ENCODE data around the gene SLC16A13. TPM values are rescaled to one million over a fixed set of nuclear protein-coding genes. Genes with fewer than 3 reads are reported as not detected.
"Not testable (repeated sequence)": the region's sequence is repeated elsewhere in the genome, so short reads cannot be mapped to it uniquely, and the experiment has no call there.

SLC16A13 gene
- total and polyA plus RNA-seq, 2 donors (not counting 1 experiment from before 2014, with no cell fraction given): 1.3 to 1.4 TPM

DNA sequence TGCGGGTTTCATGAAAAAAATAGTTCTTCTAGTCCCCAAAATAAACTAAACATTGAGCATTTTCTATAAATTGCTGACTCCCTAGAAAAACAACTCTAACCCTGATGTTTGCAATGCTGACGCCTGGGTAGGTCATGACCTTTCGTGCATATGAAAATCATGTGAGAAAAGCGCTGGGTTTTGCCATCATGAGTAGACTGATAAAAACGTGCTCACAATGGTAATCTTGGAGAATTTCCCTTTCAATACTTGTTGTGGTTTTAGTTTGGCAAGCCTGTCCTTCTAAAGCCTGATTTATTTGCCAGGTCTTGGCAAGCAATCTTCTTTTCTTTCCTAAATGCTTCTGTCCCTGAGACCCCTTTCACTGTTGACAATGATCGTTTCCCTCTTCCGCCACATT lies 48.3 kb downstream of the SLC16A13 start:
- TF ChIP-seq, protein P1, sequence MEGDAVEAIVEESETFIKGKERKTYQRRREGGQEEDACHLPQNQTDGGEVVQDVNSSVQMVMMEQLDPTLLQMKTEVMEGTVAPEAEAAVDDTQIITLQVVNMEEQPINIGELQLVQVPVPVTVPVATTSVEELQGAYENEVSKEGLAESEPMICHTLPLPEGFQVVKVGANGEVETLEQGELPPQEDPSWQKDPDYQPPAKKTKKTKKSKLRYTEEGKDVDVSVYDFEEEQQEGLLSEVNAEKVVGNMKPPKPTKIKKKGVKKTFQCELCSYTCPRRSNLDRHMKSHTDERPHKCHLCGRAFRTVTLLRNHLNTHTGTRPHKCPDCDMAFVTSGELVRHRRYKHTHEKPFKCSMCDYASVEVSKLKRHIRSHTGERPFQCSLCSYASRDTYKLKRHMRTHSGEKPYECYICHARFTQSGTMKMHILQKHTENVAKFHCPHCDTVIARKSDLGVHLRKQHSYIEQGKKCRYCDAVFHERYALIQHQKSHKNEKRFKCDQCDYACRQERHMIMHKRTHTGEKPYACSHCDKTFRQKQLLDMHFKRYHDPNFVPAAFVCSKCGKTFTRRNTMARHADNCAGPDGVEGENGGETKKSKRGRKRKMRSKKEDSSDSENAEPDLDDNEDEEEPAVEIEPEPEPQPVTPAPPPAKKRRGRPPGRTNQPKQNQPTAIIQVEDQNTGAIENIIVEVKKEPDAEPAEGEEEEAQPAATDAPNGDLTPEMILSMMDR (conservative IDR thresholded peaks at IDR 0.05 in 1 of 2, IDR thresholded peaks at IDR 0.05 in 1 of 2; ENCODE audit: low read depth in 1 of 2, low read length in 2 of 2): no peak
- no peak for TF ChIP-seq EZH2 (IDR thresholded peaks at IDR 0.05; ENCODE audit: low read length, missing control alignments)
- H3K4me1 ChIP-seq (ENCODE audit: control insufficient read depth, extremely low read depth, insufficient read depth, low read length): no peaks in the 10 kb centered on the region
- no peak overlapping the region for H3K4me2 ChIP-seq (ENCODE audit: extremely low read depth, insufficient read depth, low read length)
- no peak overlapping the region for H3K9ac ChIP-seq (ENCODE audit: insufficient read depth, low read length)
- no peak overlapping the region for H3K27ac ChIP-seq (ENCODE audit: insufficient read depth, low read length)
- H3K4me3 ChIP-seq (replicated peaks in 1 of 4; ENCODE audit: control extremely low read depth in 1 of 4, insufficient read depth in 1 of 4, low read depth in 3 of 4, low read length in 4 of 4): no peak overlapping the region
- no peaks in the 10 kb centered on the region for H4K20me1 ChIP-seq (ENCODE audit: control insufficient read depth, extremely low read depth, insufficient read depth, low read length)
- DNase-seq (ENCODE audit: low read depth in 2 of 2): peak; percentile 32 to 38
- no peaks in the 10 kb centered on the region for H3K79me2 ChIP-seq (ENCODE audit: control insufficient read depth, insufficient read depth, low read length)
- no peaks in the 10 kb centered on the region for H3K9me3 ChIP-seq (ENCODE audit: control insufficient read depth, insufficient read depth, low read depth, low read length)
- H3K36me3 ChIP-seq (ENCODE audit: control insufficient read depth, insufficient read depth, low read length): no peaks in the 10 kb centered on the region
- H2AFZ ChIP-seq (ENCODE audit: low read length): no peak overlapping the region
- H3K27me3 ChIP-seq (ENCODE audit: control insufficient read depth, insufficient read depth, low read length): no peaks in the 10 kb centered on the region

DNA sequence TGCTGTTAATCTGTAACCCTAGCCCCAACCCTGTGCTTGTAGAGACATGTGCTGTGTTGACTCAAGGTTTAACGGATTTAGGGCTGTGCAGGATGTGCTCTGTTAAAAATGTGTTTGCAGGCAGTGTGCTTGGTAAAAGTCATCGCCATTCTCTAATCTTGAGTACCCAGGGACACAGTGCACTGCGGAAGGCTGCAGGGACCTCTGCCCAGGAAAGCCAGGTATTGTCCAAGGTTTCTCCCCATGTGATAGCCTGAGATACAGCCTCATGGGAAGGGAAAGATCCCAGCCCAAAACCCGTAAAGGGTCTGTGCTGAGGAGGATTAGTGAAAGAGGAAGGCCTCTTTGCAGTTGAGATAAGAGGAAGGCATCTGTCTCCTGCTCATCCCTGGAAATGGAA lies 52.6 kb downstream of the SLC16A13 start:
- not testable (repeated sequence) for H3K4me3 ChIP-seq (replicated peaks in 1 of 4; ENCODE audit: control extremely low read depth in 1 of 4, insufficient read depth in 1 of 4, low read depth in 3 of 4, low read length in 4 of 4); H3K4me1 ChIP-seq (ENCODE audit: control insufficient read depth, extremely low read depth, insufficient read depth, low read length); DNase-seq (ENCODE audit: low read depth in 2 of 2); H3K36me3 ChIP-seq (ENCODE audit: control insufficient read depth, insufficient read depth, low read length); H2AFZ ChIP-seq (ENCODE audit: low read length); H3K9ac ChIP-seq (ENCODE audit: insufficient read depth, low read length); H3K27me3 ChIP-seq (ENCODE audit: control insufficient read depth, insufficient read depth, low read length); H3K4me2 ChIP-seq (ENCODE audit: extremely low read depth, insufficient read depth, low read length); H3K9me3 ChIP-seq (ENCODE audit: control insufficient read depth, insufficient read depth, low read depth, low read length); H4K20me1 ChIP-seq (ENCODE audit: control insufficient read depth, extremely low read depth, insufficient read depth, low read length); H3K27ac ChIP-seq (ENCODE audit: insufficient read depth, low read length); H3K79me2 ChIP-seq (ENCODE audit: control insufficient read depth, insufficient read depth, low read length)

DNA sequence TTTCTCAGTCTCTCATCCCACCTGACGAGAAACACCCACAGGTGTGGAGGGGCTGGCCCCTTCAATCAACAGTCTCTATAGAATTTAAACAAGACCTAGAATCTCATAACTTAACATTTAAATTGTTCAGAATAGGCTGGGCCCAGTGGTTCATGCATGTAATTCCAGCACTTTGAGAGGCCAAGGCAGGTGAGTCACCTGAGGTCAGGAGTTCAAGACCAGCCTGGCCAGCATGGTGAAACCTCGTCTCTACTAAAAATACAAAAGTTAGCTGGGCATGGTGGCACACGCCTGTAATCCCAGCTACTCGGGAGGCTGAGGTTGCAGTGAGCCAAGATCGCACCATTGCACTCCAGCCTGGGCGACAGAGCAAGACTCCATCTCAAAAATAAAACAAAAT lies 53.8 kb downstream of the SLC16A13 start:
- H3K9me3 ChIP-seq (ENCODE audit: control insufficient read depth, insufficient read depth, low read depth, low read length); H3K4me2 ChIP-seq (ENCODE audit: extremely low read depth, insufficient read depth, low read length); H3K79me2 ChIP-seq (ENCODE audit: control insufficient read depth, insufficient read depth, low read length): not testable (repeated sequence)

More for the DNA sequence above, 53.8 kb downstream of the SLC16A13 start:
- DNase-seq (ENCODE audit: low read depth in 2 of 2); H3K4me3 ChIP-seq (replicated peaks in 1 of 4; ENCODE audit: control extremely low read depth in 1 of 4, insufficient read depth in 1 of 4, low read depth in 3 of 4, low read length in 4 of 4); H2AFZ ChIP-seq (ENCODE audit: low read length); H4K20me1 ChIP-seq (ENCODE audit: control insufficient read depth, extremely low read depth, insufficient read depth, low read length); H3K27ac ChIP-seq (ENCODE audit: insufficient read depth, low read length); H3K36me3 ChIP-seq (ENCODE audit: control insufficient read depth, insufficient read depth, low read length); H3K9ac ChIP-seq (ENCODE audit: insufficient read depth, low read length); H3K27me3 ChIP-seq (ENCODE audit: control insufficient read depth, insufficient read depth, low read length); H3K4me1 ChIP-seq (ENCODE audit: control insufficient read depth, extremely low read depth, insufficient read depth, low read length): not testable (repeated sequence)

Other genes with a start within 250 kb of the SLC16A13 start
- not detected in 2 replicates for gene TEKT1, start 204.3 kb upstream of the SLC16A13 start, total RNA-seq
- gene TEKT1, start 204.3 kb upstream of the SLC16A13 start, polyA plus RNA-seq: not detected in 2 replicates
- gene ALOX12, start 40.0 kb upstream of the SLC16A13 start, total RNA-seq: 0.17 and 0.26 TPM in 2 replicates
- 0.02 and 0.06 TPM in 2 replicates for gene ALOX12, start 40.0 kb upstream of the SLC16A13 start, polyA plus RNA-seq
- 27.2 and 64.6 TPM in 2 replicates for gene RNASEK, start 23.4 kb upstream of the SLC16A13 start, total RNA-seq
- 201 and 232 TPM in 2 replicates for gene RNASEK, start 23.4 kb upstream of the SLC16A13 start, polyA plus RNA-seq
- under 0.01 and 0.50 TPM in 2 replicates for gene BCL6B, start 13.0 kb upstream of the SLC16A13 start, total RNA-seq
- gene BCL6B, start 13.0 kb upstream of the SLC16A13 start, polyA plus RNA-seq: 0.02 and 0.07 TPM in 2 replicates
- gene SLC16A11, start 8.1 kb downstream of the SLC16A13 start, total RNA-seq: under 0.01 and 0.17 TPM in 2 replicates
- not detected in 2 replicates for gene SLC16A11, start 8.1 kb downstream of the SLC16A13 start, polyA plus RNA-seq
- gene CLEC10A, start 44.2 kb downstream of the SLC16A13 start, total RNA-seq: not detected in 2 replicates
- gene CLEC10A, start 44.2 kb downstream of the SLC16A13 start, polyA plus RNA-seq: not detected in 2 replicates
- not detected in 2 replicates for gene ASGR2, start 78.8 kb downstream of the SLC16A13 start, total RNA-seq
- not detected in 2 replicates for gene ASGR2, start 78.8 kb downstream of the SLC16A13 start, polyA plus RNA-seq
- 0.66 and 0.77 TPM in 2 replicates for gene ASGR1, start 143.4 kb downstream of the SLC16A13 start, total RNA-seq
- gene ASGR1, start 143.4 kb downstream of the SLC16A13 start, polyA plus RNA-seq: 0.14 and 0.19 TPM in 2 replicates
- 12.6 and 22.0 TPM in 2 replicates for gene DLG4, start 183.8 kb downstream of the SLC16A13 start, total RNA-seq
- gene DLG4, start 183.8 kb downstream of the SLC16A13 start, polyA plus RNA-seq: 11.3 and 14.2 TPM in 2 replicates
- 185 and 313 TPM in 2 replicates for gene ACADVL, start 183.9 kb downstream of the SLC16A13 start, total RNA-seq
- gene ACADVL, start 183.9 kb downstream of the SLC16A13 start, polyA plus RNA-seq: 129 and 143 TPM in 2 replicates
- 91.8 and 95.8 TPM in 2 replicates for gene DVL2, start 198.5 kb downstream of the SLC16A13 start, total RNA-seq
- 8.1 and 8.6 TPM in 2 replicates for gene DVL2, start 198.5 kb downstream of the SLC16A13 start, polyA plus RNA-seq
- 41.6 and 45.4 TPM in 2 replicates for gene PHF23, start 203.4 kb downstream of the SLC16A13 start, total RNA-seq
- 46.6 and 48.7 TPM in 2 replicates for gene PHF23, start 203.4 kb downstream of the SLC16A13 start, polyA plus RNA-seq
- gene GABARAP, start 206.4 kb downstream of the SLC16A13 start, total RNA-seq: 173 and 224 TPM in 2 replicates
- gene GABARAP, start 206.4 kb downstream of the SLC16A13 start, polyA plus RNA-seq: 978 and 1,154 TPM in 2 replicates
- gene CTDNEP1, start 215.7 kb downstream of the SLC16A13 start, total RNA-seq: 23.1 and 40.5 TPM in 2 replicates
- gene CTDNEP1, start 215.7 kb downstream of the SLC16A13 start, polyA plus RNA-seq: 134 and 149 TPM in 2 replicates
- gene ELP5, start 216.2 kb downstream of the SLC16A13 start, total RNA-seq: 31.3 and 33.2 TPM in 2 replicates
- gene ELP5, start 216.2 kb downstream of the SLC16A13 start, polyA plus RNA-seq: 22.6 and 52.2 TPM in 2 replicates
- gene CLDN7, start 226.5 kb downstream of the SLC16A13 start, total RNA-seq: 2.6 and 17.2 TPM in 2 replicates
- 1.0 and 2.3 TPM in 2 replicates for gene CLDN7, start 226.5 kb downstream of the SLC16A13 start, polyA plus RNA-seq
- gene SLC2A4, start 245.7 kb downstream of the SLC16A13 start, total RNA-seq: under 0.01 TPM in 2 replicates
- gene SLC2A4, start 245.7 kb downstream of the SLC16A13 start, polyA plus RNA-seq: 0.09 and 0.19 TPM in 2 replicates